Calu3 (cell line): Measurements from ENCODE around the gene KCTD3. TPM values are rescaled to one million over a fixed set of nuclear protein-coding genes. Genes with fewer than 3 reads are reported as not detected.
A peak's percentile ranks its signal among the peaks of the same experiment; 100 is the strongest.

Experiments
- BruUV-seq: library from RNA; stranded (reverse); fragments of 400-500 nt; replicated peaks from 2 replicates; lab custom pipeline; 2021; lab: Mats Ljungman, UMichigan
- CTCF ChIA-PET: fragments of 300-600 bp; sonication (Branson Sonifier 250); formaldehyde crosslinking; loops from one replicate; lab custom pipeline; 2022; ENCODE audit warnings: antibody characterized with exemption; lab: Charles Lee
- DNase-seq: peaks from one replicate; pipeline ENCODE4 v3.0.0; 2022
- H3K27ac Mint-ChIP-seq: one replicate; pipeline ENCODE4 v1.8.0; 2022; ENCODE audit warnings: mixed read lengths; ENCODE audit not compliant: unreplicated experiment
- H3K27me3 Mint-ChIP-seq: one replicate; pipeline ENCODE4 v1.8.0; 2022; ENCODE audit warnings: mixed read lengths; ENCODE audit not compliant: unreplicated experiment
- H3K36me3 Mint-ChIP-seq: one replicate; pipeline ENCODE4 v1.8.0; 2022; ENCODE audit warnings: mild to moderate bottlenecking, moderate library complexity, mixed read lengths; ENCODE audit not compliant: insufficient read depth, unreplicated experiment
- H3K4me1 Mint-ChIP-seq: one replicate; pipeline ENCODE4 v1.8.0; 2022; ENCODE audit warnings: mild to moderate bottlenecking, low read depth, mixed read lengths; ENCODE audit not compliant: unreplicated experiment
- H3K4me3 Mint-ChIP-seq: one replicate; pipeline ENCODE4 v1.8.0; 2022; ENCODE audit warnings: mild to moderate bottlenecking, low read depth, moderate library complexity, mixed read lengths; ENCODE audit not compliant: unreplicated experiment
- H3K9me3 Mint-ChIP-seq: one replicate; pipeline ENCODE4 v1.8.0; 2022; ENCODE audit warnings: low read depth, mixed read lengths; ENCODE audit not compliant: unreplicated experiment
- intact Hi-C: fragments of 100-400 bp; cut with micrococcal nuclease; formaldehyde crosslinking; loops from one replicate; pipeline ENCODE4 v1.10.0; 2022; ENCODE audit not compliant: unreplicated experiment
- total RNA-seq: library from RNA; stranded (reverse); gene quantifications from 2 replicates; pipeline ENCODE4 v1.2.3, GENCODE V29; 2022
- TF ChIP-seq, protein P1 (sequence below): fragments of 200-600 bp; IDR thresholded peaks from one replicate; pipeline ENCODE4 v1.8.0; 2022; ENCODE audit warnings: antibody characterized with exemption; ENCODE audit not compliant: unreplicated experiment

Gene KCTD3
- total RNA-seq, 1 experiment from 2014 or later, result 48.8 TPM

DNA sequence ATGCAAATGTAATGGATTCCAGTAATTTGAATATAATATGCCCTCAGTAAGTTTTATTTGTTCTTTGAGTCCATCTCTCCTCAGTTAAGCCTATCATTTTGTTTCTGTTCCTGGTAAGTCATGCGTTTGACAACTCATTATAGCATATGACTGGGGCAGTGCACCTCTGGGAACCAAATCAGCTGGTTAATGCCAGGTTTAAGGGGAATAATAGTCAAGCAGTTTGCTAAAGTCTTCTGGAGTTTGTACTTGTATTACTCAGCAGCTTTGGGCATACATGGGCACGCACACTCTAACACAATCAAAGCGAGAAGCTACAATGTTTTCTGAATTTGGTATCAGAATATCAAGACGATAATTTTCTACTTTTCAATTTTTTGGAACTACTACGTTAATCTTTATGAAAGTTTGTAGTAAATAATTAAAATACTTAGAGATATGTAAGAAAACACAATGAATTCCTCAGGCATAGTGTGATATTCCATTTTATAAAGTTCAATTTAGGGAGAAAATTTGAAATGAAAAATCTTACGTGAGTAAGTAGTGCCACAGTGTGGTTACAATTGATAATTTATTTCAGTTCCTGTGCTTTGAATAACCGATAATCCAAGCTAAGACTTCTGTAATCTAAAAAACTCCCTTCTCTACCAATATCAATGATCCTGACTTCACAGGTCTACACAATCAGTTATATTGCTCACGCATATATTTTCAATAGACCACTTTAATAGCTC is 43.8 kb upstream of the KCTD3 start:
- intact Hi-C loops, result loop anchor here (1.0 to 10.0 kb wide), 4 partner anchors 248 to 895 kb away; no protein-coding TSS in a partner anchor
- no peak for DNase-seq
- TF ChIP-seq, protein P1, sequence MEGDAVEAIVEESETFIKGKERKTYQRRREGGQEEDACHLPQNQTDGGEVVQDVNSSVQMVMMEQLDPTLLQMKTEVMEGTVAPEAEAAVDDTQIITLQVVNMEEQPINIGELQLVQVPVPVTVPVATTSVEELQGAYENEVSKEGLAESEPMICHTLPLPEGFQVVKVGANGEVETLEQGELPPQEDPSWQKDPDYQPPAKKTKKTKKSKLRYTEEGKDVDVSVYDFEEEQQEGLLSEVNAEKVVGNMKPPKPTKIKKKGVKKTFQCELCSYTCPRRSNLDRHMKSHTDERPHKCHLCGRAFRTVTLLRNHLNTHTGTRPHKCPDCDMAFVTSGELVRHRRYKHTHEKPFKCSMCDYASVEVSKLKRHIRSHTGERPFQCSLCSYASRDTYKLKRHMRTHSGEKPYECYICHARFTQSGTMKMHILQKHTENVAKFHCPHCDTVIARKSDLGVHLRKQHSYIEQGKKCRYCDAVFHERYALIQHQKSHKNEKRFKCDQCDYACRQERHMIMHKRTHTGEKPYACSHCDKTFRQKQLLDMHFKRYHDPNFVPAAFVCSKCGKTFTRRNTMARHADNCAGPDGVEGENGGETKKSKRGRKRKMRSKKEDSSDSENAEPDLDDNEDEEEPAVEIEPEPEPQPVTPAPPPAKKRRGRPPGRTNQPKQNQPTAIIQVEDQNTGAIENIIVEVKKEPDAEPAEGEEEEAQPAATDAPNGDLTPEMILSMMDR, result no peak
- no peak overlapping the region for H3K27ac Mint-ChIP-seq
- H3K9me3 Mint-ChIP-seq, result no peaks in the 10 kb centered on the region
- H3K4me3 Mint-ChIP-seq, result no peak overlapping the region
- BruUV-seq, result no TSS peak
- H3K27me3 Mint-ChIP-seq, result no peaks in the 10 kb centered on the region
- CTCF ChIA-PET, result interaction anchor here (0.6 to 1.3 kb wide), 9 partner anchors 18 to 1309 kb away, joined by 3 to 9 read pairs (median 3); no protein-coding TSS in a partner anchor
- no peaks in the 10 kb centered on the region for H3K36me3 Mint-ChIP-seq
- peaks cover 10% of the 10 kb centered on the region for H3K4me1 Mint-ChIP-seq

DNA sequence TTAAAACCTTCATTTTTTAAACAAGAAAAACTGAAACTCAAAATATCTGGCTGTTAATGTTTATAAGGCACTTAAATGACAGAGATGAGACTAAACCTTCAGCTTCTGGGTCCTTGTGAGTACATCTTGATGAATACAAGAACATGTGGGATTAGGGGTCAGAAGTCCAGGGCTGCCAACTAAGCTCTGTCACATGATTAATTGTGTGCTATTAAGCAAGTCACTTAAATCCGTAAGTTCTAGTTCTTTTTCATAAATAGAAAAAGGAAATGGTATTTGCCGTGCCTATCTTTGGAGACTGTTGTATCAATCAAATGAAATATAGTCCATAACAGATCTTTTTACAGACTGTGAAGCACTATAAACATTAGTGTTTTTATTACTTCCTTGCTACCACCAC is 43.2 kb upstream of the KCTD3 start:
- CTCF ChIA-PET, result interaction anchor here (0.6 to 1.3 kb wide), 8 partner anchors 34 to 1310 kb away, joined by 3 to 9 read pairs (median 3); no protein-coding TSS in a partner anchor
- Mint-ChIP-seq H3K9me3 (no peaks in the 10 kb centered on the region), H3K4me1 (peaks cover 16% of the 10 kb centered on the region), H3K27ac (no peak overlapping the region), H3K27me3 (no peaks in the 10 kb centered on the region), H3K4me3 (no peak overlapping the region), H3K36me3 (no peaks in the 10 kb centered on the region)
- TF ChIP-seq, protein P1, result no peak
- no TSS peak for BruUV-seq
- no peak for DNase-seq
- intact Hi-C loops, result loop anchor here (1.0 to 10.0 kb wide), 4 partner anchors 249 to 896 kb away; no protein-coding TSS in a partner anchor

DNA sequence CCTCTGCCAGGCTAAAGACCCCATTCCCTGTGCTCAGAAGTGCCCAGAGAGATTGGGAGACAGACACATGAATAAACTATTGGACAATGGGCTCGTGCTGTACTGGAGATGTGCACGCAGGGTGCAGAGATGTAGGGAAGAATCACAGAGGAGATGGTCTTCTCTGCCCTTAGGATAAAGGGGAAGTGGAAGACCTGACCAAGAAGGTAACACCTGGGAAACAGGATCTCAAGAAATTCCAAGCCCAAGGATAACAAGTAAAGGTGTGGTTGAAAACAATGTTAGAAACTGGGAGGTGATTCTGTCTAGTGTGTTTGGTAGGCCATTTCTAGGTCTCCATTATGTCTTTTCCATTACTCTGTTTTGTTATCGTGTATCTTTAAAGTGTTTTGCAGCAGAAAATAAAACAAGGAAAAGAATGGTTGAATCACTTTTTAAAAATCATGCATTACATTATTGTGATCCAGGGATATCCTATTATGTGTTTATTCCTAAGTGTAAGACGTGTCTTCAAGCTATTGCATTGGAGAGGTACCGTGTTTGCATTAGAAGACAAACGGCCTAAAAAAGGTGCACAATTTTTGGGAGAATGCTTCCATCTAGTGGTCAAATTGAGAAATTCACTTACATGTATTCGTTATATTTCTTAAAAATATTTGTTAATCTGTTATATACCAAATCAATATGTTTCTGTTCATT is 40.8 kb upstream of the KCTD3 start:
- no peaks in the 10 kb centered on the region for H3K27me3 Mint-ChIP-seq
- no peak overlapping the region for H3K4me3 Mint-ChIP-seq
- TF ChIP-seq, protein P1, result peak; percentile 59
- H3K36me3 Mint-ChIP-seq, result no peaks in the 10 kb centered on the region
- no peak for DNase-seq
- no peaks in the 10 kb centered on the region for H3K9me3 Mint-ChIP-seq
- BruUV-seq, result no TSS peak
- peak overlapping the region; percentile 4 for H3K27ac Mint-ChIP-seq
- CTCF ChIA-PET, result interaction anchor here (1.0 to 1.2 kb wide), 3 partner anchors 379 to 868 kb away, joined by 3 read pairs; no protein-coding TSS in a partner anchor
- intact Hi-C loops, result loop anchor here (1.0 to 10.0 kb wide), 5 partner anchors 80 to 1194 kb away; no protein-coding TSS in a partner anchor
- H3K4me1 Mint-ChIP-seq, result peaks cover 24% of the 10 kb centered on the region

DNA sequence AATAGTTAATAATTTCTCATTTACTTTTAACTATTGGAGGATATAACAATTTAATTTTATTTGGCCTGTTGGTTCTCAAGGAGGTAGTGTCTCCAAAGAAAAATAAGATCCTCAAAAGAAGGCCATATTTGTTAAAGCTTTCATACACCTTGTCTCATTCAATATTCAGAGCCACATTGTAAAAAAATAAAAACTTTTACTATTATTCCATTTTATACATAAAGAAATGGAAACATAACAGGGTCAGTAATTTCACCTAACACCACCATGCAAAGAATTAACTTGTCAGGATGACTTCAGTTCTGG is 40.3 kb upstream of the KCTD3 start:
- DNase-seq, result no peak
- Mint-ChIP-seq H3K27me3 (no peaks in the 10 kb centered on the region), H3K4me1 (peaks cover 24% of the 10 kb centered on the region), H3K4me3 (no peak overlapping the region), H3K36me3 (no peaks in the 10 kb centered on the region), H3K27ac (no peak overlapping the region), H3K9me3 (no peaks in the 10 kb centered on the region)
- BruUV-seq, result no TSS peak
- intact Hi-C loops, result loop anchor here (1.0 to 10.0 kb wide), 5 partner anchors 80 to 1194 kb away; no protein-coding TSS in a partner anchor
- CTCF ChIA-PET, result interaction anchor here (1.0 to 1.2 kb wide), 3 partner anchors 379 to 868 kb away, joined by 3 read pairs; no protein-coding TSS in a partner anchor
- TF ChIP-seq, protein P1, result no peak
